ENCODE measurements around the gene HSPA2.

- TF ChIP-seq CTCF (IDR thresholded peaks at IDR 0.05; ENCODE audit: poor library complexity, severe bottlenecking) (no peak), POLR2AphosphoS5 (IDR thresholded peaks at IDR 0.05) (no peak)
These were observed 22.3 kb upstream of the HSPA2 start for GRCh38 chr14:64518229-64518628.
